GM21367 (cell line): ENCODE measurements around the gene ZNF764.
"Not testable (repeated sequence)": the region's sequence is repeated elsewhere in the genome, so short reads cannot be mapped to it uniquely, and the experiment has no call there.

Experiments used
- ATAC-seq: cut with Tn5 transposase; IDR thresholded peaks from one replicate; pipeline ENCODE4 v1.9.1; 2021; ENCODE audit not compliant: unreplicated experiment

ZNF764 gene

GRCh38 chr16:30528799-30529457 is 29.2 kb downstream of the ZNF764 start:
- no peak for ATAC-seq

GRCh38 chr16:30527635-30528178 is 30.5 kb downstream of the ZNF764 start:
- no peak for ATAC-seq

GRCh38 chr16:30526823-30527634 is 31.1 kb downstream of the ZNF764 start:
- peak; percentile 74 for ATAC-seq

- ATAC-seq, result no peak
Measured at GRCh38 chr16:30526137-30526822, 31.9 kb downstream of the ZNF764 start, which contains the start of gene ZNF768. TSS of gene ZNF768 (minus strand) at chr16:30526566. CDS start at chr16:30526413, 153 bp downstream.

GRCh38 chr16:30525844-30526136 is 32.4 kb downstream of the ZNF764 start:
- no peak for ATAC-seq

- ATAC-seq, result no peak
Measured at GRCh38 chr16:30524575-30525568, 33.3 kb downstream of the ZNF764 start.

- ATAC-seq, result no peak
Measured at GRCh38 chr16:30523768-30524574, 34.2 kb downstream of the ZNF764 start.

- ATAC-seq, result not testable (repeated sequence)
Measured at GRCh38 chr16:30522702-30523463, 35.3 kb downstream of the ZNF764 start.

GRCh38 chr16:30521873-30522641 is 36.1 kb downstream of the ZNF764 start:
- no peak for ATAC-seq

- no peak for ATAC-seq
Measured at GRCh38 chr16:30521476-30521872, 36.7 kb downstream of the ZNF764 start.

GRCh38 chr16:30519120-30520049 is 38.8 kb downstream of the ZNF764 start:
- ATAC-seq, result no peak

- no peak for ATAC-seq
Measured at GRCh38 chr16:30518552-30518951, 39.6 kb downstream of the ZNF764 start.

- no peak for ATAC-seq
Measured at GRCh38 chr16:30515275-30515674, 42.9 kb downstream of the ZNF764 start.

GRCh38 chr16:30511509-30511908 is 46.7 kb downstream of the ZNF764 start:
- no peak for ATAC-seq

- ATAC-seq, result no peak
Measured at GRCh38 chr16:30510376-30510938, 47.7 kb downstream of the ZNF764 start.

- ATAC-seq, result no peak
Measured at GRCh38 chr16:30509081-30509765, 49.0 kb downstream of the ZNF764 start.
